ENCODE measurements around the gene PTTG1. TPM values are rescaled to one million over a fixed set of nuclear protein-coding genes. Genes with fewer than 3 reads are reported as not detected.
A peak's percentile ranks its signal among the peaks of the same experiment; 100 is the strongest.

Gene PTTG1
- polyA plus RNA-seq, 1 of the 3 experiments (the other 2 are of a cell fraction), result 279 TPM

GRCh38 chr5:160468363-160468975 is 46.8 kb downstream of the PTTG1 start:
- no peak for TF ChIP-seq TAF1 (IDR thresholded peaks at IDR 0.05; ENCODE audit: borderline replicate concordance, low read depth, low read length)
- no peak for TF ChIP-seq RFX5 (IDR thresholded peaks at IDR 0.05; ENCODE audit: low read length)
- no peak for TF ChIP-seq MEF2A (IDR thresholded peaks at IDR 0.05; ENCODE audit: borderline replicate concordance, low read depth)
- TF ChIP-seq USF1 (IDR thresholded peaks at IDR 0.05; ENCODE audit: borderline replicate concordance, low read depth), result no peak
- no peak for TF ChIP-seq USF2 (IDR thresholded peaks at IDR 0.05; ENCODE audit: borderline replicate concordance, low read depth, low read length)
- TF ChIP-seq MXI1 (IDR thresholded peaks at IDR 0.05; ENCODE audit: low read depth, low read length), result no peak
- TF ChIP-seq NRF1 (IDR thresholded peaks at IDR 0.05; ENCODE audit: low read depth, low read length), result no peak
- H3K9me2 ChIP-seq, result no peaks in the 10 kb centered on the region
- peak overlapping the region in 1 of 2 experiments; percentile 54; a peak in 2 of 4 replicates for H3K27ac ChIP-seq (ENCODE audit: low read depth in 2 of 2, low read length in 1 of 2)
- no peaks in the 10 kb centered on the region for H4K20me1 ChIP-seq (ENCODE audit: insufficient read depth)
- no peak overlapping the region for H3K4me3 ChIP-seq (ENCODE audit: low read depth in 2 of 2, low read length in 1 of 2)
- H3K4me1 ChIP-seq (ENCODE audit: control insufficient read depth in 1 of 2, insufficient read depth in 2 of 2, low read depth in 1 of 2, low read length in 1 of 2), result peaks cover 0 to 19% of the 10 kb centered on the region in 2 experiments; a peak in 3 of 4 replicates
- WGBS (ENCODE audit: low lambda C conversion rate), result 73% methylated on average over 3 of the region's 3 CpGs
- ChIA-PET POLR2A (no interaction called here), CTCF (interaction anchor here (1.4 to 4.3 kb wide), 2 partner anchors 14 to 30 kb away, joined by 3 to 29 read pairs; no protein-coding TSS in a partner anchor)
- no peaks in the 10 kb centered on the region for H3K9me3 ChIP-seq
- H2AFZ ChIP-seq (ENCODE audit: low read depth), result peak overlapping the region; percentile 49
- no peaks in the 10 kb centered on the region for H3K27me3 ChIP-seq (ENCODE audit: insufficient read depth)
- peaks cover 12% of the 10 kb centered on the region for H3F3A ChIP-seq (replicated peaks; ENCODE audit: insufficient read depth)
- H3K4me2 ChIP-seq, result peak overlapping the region; percentile 43; the same call in 1 of the 2 replicates
- H3K79me2 ChIP-seq (ENCODE audit: insufficient read depth), result no peaks in the 10 kb centered on the region
- DNase-seq, result no peak
- H3K9ac ChIP-seq, result no peak overlapping the region; the same call in 1 of the 2 replicates
- H3K36me3 ChIP-seq (replicated peaks in 1 of 2; ENCODE audit: control insufficient read depth in 1 of 2, insufficient read depth in 2 of 2, low read length in 1 of 2), result no peaks in the 10 kb centered on the region

- no peak for DNase-seq
- H3F3A ChIP-seq (replicated peaks; ENCODE audit: insufficient read depth), result peaks cover 11% of the 10 kb centered on the region
- no peak overlapping the region for H3K4me3 ChIP-seq (ENCODE audit: low read depth in 2 of 2, low read length in 1 of 2)
- no peaks in the 10 kb centered on the region for H3K27me3 ChIP-seq (ENCODE audit: insufficient read depth)
- no peaks in the 10 kb centered on the region for H4K20me1 ChIP-seq (ENCODE audit: insufficient read depth)
- no peaks in the 10 kb centered on the region for H3K36me3 ChIP-seq (replicated peaks in 1 of 2; ENCODE audit: control insufficient read depth in 1 of 2, insufficient read depth in 2 of 2, low read length in 1 of 2)
- no peak overlapping the region; the same call in none of the 2 replicates for H2AFZ ChIP-seq (ENCODE audit: low read depth)
- 0 out of 2 replicates have a peak overlapping the region, but pooled peaks have one; percentile 31 for H3K4me2 ChIP-seq
- H3K27ac ChIP-seq (ENCODE audit: low read depth in 2 of 2, low read length in 1 of 2), result no peak overlapping the region
- no peaks in the 10 kb centered on the region for H3K9me3 ChIP-seq
- ChIA-PET CTCF (no interaction called here), POLR2A (no interaction called here)
- no peak for TF ChIP-seq GABPA (IDR thresholded peaks at IDR 0.05; ENCODE audit: low read depth)
- no peak for TF ChIP-seq FOXJ3 (CRISPR knock-in tag; IDR thresholded peaks at IDR 0.05)
- TF ChIP-seq NFIC (IDR thresholded peaks at IDR 0.05; ENCODE audit: borderline replicate concordance), result no peak
- TF ChIP-seq REST (IDR thresholded peaks at IDR 0.05; ENCODE audit: low read depth, low read length), result no peak
- no peak for TF ChIP-seq ELF1 (IDR thresholded peaks at IDR 0.05)
- TF ChIP-seq PBX3 (IDR thresholded peaks at IDR 0.05), result no peak
- TF ChIP-seq RXRA (IDR thresholded peaks at IDR 0.05; ENCODE audit: borderline replicate concordance, low read depth), result no peak
- no peaks in the 10 kb centered on the region for H3K9me2 ChIP-seq
- WGBS (ENCODE audit: low lambda C conversion rate), result 88% methylated on average over 20 of the region's 20 CpGs
- peaks cover 0 to 13% of the 10 kb centered on the region in 2 experiments; a peak in 2 of 4 replicates for H3K4me1 ChIP-seq (ENCODE audit: control insufficient read depth in 1 of 2, insufficient read depth in 2 of 2, low read depth in 1 of 2, low read length in 1 of 2)
- H3K79me2 ChIP-seq (ENCODE audit: insufficient read depth), result no peaks in the 10 kb centered on the region
- no peak overlapping the region for H3K9ac ChIP-seq
Measured at GRCh38 chr5:160469156-160470144, 47.8 kb downstream of the PTTG1 start.

Measured in SK-N-SH (cell line).